Measurements from ENCODE around the gene INPPL1. TPM values are rescaled to one million over a fixed set of nuclear protein-coding genes. Genes with fewer than 3 reads are reported as not detected.
A peak's percentile ranks its signal among the peaks of the same experiment; 100 is the strongest.

Gene INPPL1
- total RNA-seq, 1 donor from 2014 or later = 490 TPM

GRCh38 chr11:72209101-72209500 lies 15.5 kb upstream of the INPPL1 start:
- no peak for DNase-seq (ENCODE audit: low read depth)

GRCh38 chr11:72216638-72217037 lies 7.9 kb upstream of the INPPL1 start, which contains the start of gene FOLR2:
Gene FOLR2, plus strand, starts transcription at chr11:72216794. Its CDS starts 1,791 bp downstream, at chr11:72218585.
- DNase-seq (ENCODE audit: low read depth) = no peak

- DNase-seq (ENCODE audit: low read depth) = no peak
These were observed 6.7 kb upstream of the INPPL1 start for GRCh38 chr11:72217841-72218240.

- DNase-seq (ENCODE audit: low read depth) = no peak
These were observed 6.3 kb upstream of the INPPL1 start for GRCh38 chr11:72218251-72218745.

GRCh38 chr11:72220696-72221363 lies 3.7 kb upstream of the INPPL1 start:
- DNase-seq (ENCODE audit: low read depth) = no peak

- no peak for DNase-seq (ENCODE audit: low read depth)
These were observed 3.0 kb upstream of the INPPL1 start for GRCh38 chr11:72221386-72222075.

GRCh38 chr11:72222106-72222891 lies 2.3 kb upstream of the INPPL1 start:
- no peak for DNase-seq (ENCODE audit: low read depth)

GRCh38 chr11:72222907-72223614 lies 1.5 kb upstream of the INPPL1 start:
- peak; percentile 95 for DNase-seq (ENCODE audit: low read depth)

GRCh38 chr11:72223615-72224563 lies 678 bp upstream of the INPPL1 start:
- peak; percentile 85 for DNase-seq (ENCODE audit: low read depth)

- DNase-seq (ENCODE audit: low read depth) = peak; percentile 56
These were observed 914 bp downstream of the INPPL1 start for GRCh38 chr11:72225411-72225951.

GRCh38 chr11:72226701-72227100 lies 2.1 kb downstream of the INPPL1 start:
- DNase-seq (ENCODE audit: low read depth) = peak; percentile 91

- peak; percentile 99 for DNase-seq (ENCODE audit: low read depth)
These were observed 3.0 kb downstream of the INPPL1 start for GRCh38 chr11:72227316-72228228.

- DNase-seq (ENCODE audit: low read depth) = no peak
These were observed 3.8 kb downstream of the INPPL1 start for GRCh38 chr11:72228229-72228843.

- DNase-seq (ENCODE audit: low read depth) = no peak
These were observed 4.3 kb downstream of the INPPL1 start for GRCh38 chr11:72228844-72229231.

GRCh38 chr11:72229336-72229924 lies 4.9 kb downstream of the INPPL1 start:
- no peak for DNase-seq (ENCODE audit: low read depth)

GRCh38 chr11:72229925-72230763 lies 5.6 kb downstream of the INPPL1 start:
- no peak for DNase-seq (ENCODE audit: low read depth)
